Lower leg skin (tissue), 4 donors: ENCODE results near the gene ADARB2. TPM values are rescaled to one million over a fixed set of nuclear protein-coding genes. Genes with fewer than 3 reads are reported as not detected.

Experiments
- DNase-seq, 2 donors: peaks; one replicate each; pipeline ENCODE4 v3.0.0-alpha.2; 2019; ENCODE audit warnings: low spot score in 2 of 2
- H3K4me3 ChIP-seq: fragments of 200-600 bp; sonication (generic); 2 replicates; pipeline ENCODE4 v1.5.1; 2017; ENCODE audit warnings: mild to moderate bottlenecking, low read depth; ENCODE audit not compliant: poor library complexity, severe bottlenecking
- POLR2A ChIP-seq, 2 donors: fragments of 450-650 bp; IDR thresholded peaks; one replicate each; pipeline ENCODE4 v1.6.1; 2016 to 2017; ENCODE audit warnings: antibody characterized with exemption in 2 of 2, mild to moderate bottlenecking in 1 of 2, moderate library complexity in 1 of 2
- WGBS, 2 donors: methylation state at CpG; one replicate each; pipeline ENCODE4 v1.1.5; 2018; 5-methylcytosine and 5-hydroxymethylcytosine counted together
- intact Hi-C: fragments of 100-400 bp; cut with DNase I; formaldehyde crosslinking; loops from one replicate; pipeline ENCODE4 v1.15.0; 2023; ENCODE audit warnings: low total_unique reads
- total RNA-seq, 4 donors: library from RNA; depleted of rRNA; stranded (reverse); fragments of >200 nt; gene quantifications; one replicate each; pipeline ENCODE4 v1.1.0, GENCODE V29; 2016
- TF ChIP-seq, protein P1 (sequence below), 3 donors: fragments of 450-650 bp; IDR thresholded peaks; one replicate each; pipeline ENCODE4 v1.5.1; 2016; ENCODE audit warnings: antibody characterized with exemption in 3 of 3, mild to moderate bottlenecking in 3 of 3, moderate library complexity in 2 of 3

The ADARB2 gene
- total RNA-seq, 4 donors from 2014 or later = 0.72 to 3.6 (median 1.8) TPM

DNA sequence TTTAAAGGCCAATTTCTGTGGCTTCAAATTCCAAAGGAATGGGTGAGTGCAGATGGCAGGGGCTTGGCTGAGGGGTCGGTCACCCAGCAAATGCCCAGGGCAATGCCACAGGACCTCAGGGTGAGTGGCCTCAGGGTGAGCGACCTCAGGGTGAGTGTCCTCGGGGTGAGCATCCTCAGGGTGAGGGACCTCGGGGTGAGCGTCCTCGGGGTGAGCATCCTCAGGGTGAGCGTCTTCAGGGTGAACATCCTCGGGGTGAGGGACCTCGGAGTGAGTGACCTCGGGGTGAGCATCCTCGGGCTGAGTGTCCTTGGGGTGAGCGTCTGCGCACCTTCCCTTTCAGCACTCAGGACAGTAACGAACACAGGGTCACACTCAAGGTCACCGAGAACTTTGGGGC lies 59.2 kb downstream of the ADARB2 start:
- DNase-seq = no peak

DNA sequence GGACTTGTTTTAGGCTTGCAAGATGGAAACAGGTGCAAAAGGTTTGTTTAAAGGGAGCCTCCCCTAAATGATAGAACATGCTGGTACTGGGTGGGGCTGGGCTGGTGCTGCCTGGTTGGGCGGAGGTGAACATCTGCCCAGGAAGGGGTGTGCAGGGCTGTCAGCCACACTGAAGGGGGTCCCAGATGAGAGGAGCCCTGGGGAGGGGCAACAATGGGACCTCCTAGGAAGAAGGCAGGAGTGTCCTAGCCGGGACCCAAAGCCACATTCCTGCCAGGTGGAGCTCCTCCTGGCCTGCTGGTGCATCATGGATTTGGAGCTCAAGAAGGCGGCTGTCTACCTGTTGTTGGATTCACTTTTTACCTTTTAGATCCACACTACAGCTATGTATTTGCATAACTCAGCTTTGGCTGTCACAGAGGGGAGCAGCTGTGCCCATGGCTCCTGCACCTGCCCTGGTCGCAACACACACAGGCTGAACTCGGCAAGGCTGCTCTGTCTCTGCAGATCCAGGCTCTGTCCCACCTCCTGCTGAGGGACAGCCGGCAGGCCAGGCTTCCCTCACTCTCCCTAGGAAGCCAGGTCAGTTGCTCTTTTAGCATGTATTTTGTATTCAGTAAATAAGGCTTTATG lies 59.9 kb downstream of the ADARB2 start:
- no peak overlapping the region for H3K4me3 ChIP-seq
- WGBS, 2 donors = 78 to 81% methylated on average over 6 of the region's 6 CpGs
- peak in 1 of 2 donors; percentile 75 for DNase-seq
- TF ChIP-seq, protein P1, sequence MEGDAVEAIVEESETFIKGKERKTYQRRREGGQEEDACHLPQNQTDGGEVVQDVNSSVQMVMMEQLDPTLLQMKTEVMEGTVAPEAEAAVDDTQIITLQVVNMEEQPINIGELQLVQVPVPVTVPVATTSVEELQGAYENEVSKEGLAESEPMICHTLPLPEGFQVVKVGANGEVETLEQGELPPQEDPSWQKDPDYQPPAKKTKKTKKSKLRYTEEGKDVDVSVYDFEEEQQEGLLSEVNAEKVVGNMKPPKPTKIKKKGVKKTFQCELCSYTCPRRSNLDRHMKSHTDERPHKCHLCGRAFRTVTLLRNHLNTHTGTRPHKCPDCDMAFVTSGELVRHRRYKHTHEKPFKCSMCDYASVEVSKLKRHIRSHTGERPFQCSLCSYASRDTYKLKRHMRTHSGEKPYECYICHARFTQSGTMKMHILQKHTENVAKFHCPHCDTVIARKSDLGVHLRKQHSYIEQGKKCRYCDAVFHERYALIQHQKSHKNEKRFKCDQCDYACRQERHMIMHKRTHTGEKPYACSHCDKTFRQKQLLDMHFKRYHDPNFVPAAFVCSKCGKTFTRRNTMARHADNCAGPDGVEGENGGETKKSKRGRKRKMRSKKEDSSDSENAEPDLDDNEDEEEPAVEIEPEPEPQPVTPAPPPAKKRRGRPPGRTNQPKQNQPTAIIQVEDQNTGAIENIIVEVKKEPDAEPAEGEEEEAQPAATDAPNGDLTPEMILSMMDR (IDR thresholded peaks at IDR 0.05) = no peak
- no peak for TF ChIP-seq POLR2A (IDR thresholded peaks at IDR 0.05)
- intact Hi-C loops = no loop called here

More for the DNA sequence above, 59.2 kb downstream of the ADARB2 start:
- no peak for TF ChIP-seq POLR2A (IDR thresholded peaks at IDR 0.05)
- TF ChIP-seq, protein P1 (IDR thresholded peaks at IDR 0.05) = no peak
- intact Hi-C loops = no loop called here
- 83 to 91% methylated on average over 14 to 15 of the region's 15 CpGs for WGBS, 2 donors
- H3K4me3 ChIP-seq = no peak overlapping the region

DNA sequence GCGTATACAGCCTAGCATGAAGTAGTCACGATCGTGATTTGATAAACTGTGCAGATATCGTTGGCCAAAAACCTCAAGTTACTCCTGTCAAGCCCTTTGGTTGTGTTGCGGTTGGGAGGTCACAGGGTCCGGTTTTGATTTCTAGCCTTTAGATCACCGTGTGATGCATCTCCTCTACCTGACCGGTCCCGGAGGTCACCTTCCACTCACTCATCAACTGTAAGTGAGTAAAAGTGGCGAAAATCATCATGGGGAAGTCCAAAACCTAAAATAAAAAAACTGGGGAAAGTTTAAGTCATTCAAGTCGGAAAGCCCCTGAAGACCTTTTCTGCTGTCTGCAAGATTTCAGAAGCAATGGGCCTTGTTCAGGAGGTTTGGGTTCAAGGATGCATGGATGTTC lies 62.8 kb downstream of the ADARB2 start:
- DNase-seq = no peak
- no peak overlapping the region for H3K4me3 ChIP-seq
- TF ChIP-seq, protein P1 (IDR thresholded peaks at IDR 0.05) = no peak
- no peak for TF ChIP-seq POLR2A (IDR thresholded peaks at IDR 0.05)
- intact Hi-C loops = no loop called here
- WGBS, 2 donors = 92 to 93% methylated on average over 11 of the region's 11 CpGs

DNA sequence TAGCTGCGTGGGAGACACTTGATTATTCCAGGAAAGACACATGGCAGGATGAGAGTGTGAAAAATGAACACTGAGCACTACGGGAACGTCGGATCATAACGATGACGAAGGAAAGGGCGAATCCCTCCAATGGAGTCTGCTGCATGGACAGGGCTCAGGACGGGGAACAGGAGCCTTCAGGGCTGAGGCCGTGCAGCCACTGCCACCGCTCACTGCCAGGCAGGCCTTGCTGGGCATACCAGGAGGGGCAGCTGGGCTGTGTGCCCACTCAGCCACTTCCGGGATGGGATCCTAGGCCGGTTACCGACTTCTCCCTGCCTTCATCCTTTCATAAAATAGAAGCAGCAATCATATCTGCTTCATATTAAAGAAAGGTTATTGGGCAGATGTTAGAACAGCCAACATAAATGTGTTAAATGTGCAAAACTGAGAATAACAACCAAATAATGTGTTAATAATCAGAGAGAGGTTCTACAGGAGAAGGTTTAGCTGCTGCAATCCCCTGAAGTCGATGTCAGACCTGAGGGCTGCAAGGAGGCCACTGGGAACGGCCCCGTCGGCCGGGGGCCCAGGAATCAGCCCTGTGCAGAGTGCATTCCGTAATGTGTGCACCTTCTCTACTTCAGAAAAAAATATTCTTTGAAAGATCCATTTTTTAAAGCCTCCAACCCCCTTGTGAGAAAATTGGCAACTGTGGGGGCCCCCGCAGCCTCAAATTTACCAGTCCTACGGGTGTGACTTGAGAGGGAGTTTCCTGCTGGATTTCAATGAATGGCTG lies 63.6 kb downstream of the ADARB2 start:
- intact Hi-C loops = no loop called here
- no peak overlapping the region for H3K4me3 ChIP-seq
- WGBS, 2 donors = 76 to 84% methylated on average over 21 of the region's 21 CpGs
- no peak for DNase-seq
- no peak for TF ChIP-seq POLR2A (IDR thresholded peaks at IDR 0.05)
- TF ChIP-seq, protein P1 (IDR thresholded peaks at IDR 0.05) = no peak

DNA sequence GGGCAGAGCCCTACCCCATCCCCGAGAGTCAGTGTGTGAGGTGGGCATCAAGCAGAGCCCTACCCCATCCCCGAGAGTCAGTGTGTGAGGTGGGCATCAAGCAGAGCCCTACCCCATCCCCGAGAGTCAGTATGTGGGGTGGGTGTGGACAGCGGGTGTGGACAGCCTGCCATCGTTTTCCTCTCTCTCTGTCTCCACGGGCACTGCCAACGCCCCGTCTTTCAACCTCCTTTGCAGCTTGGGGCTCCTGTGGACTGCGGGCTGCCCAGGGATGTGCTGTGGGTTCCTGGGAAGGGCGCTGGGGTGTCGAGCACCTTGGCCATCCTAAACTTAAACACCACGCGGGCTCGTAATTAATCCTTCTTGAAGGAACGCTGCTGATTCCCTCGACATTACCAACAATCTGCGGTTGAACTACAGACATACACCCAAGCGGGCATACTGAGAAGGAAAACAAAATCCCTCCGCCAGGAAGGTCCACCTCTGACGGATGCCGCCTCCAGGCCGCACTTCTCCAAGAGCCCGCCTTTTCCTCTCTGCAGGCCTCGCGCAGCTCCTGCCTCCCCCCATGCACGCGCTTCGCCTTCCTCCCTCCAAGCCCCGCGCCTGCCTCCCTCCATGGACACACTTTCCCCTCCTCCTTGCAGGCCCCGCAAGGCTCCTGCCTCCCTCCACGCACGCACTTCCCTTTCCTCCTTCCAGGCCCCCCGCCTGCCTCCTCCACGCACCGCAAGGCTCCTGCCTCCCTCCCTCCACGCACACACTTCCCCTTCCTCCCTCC lies 65.1 kb downstream of the ADARB2 start:
- 87 to 92% methylated on average over 37 of the region's 37 CpGs for WGBS, 2 donors
- peak in 1 of 2 donors; percentile 76 for DNase-seq
- no peak overlapping the region for H3K4me3 ChIP-seq
- intact Hi-C loops = no loop called here
- TF ChIP-seq, protein P1 (IDR thresholded peaks at IDR 0.05) = no peak
- TF ChIP-seq POLR2A (IDR thresholded peaks at IDR 0.05) = no peak
